Psoas muscle (tissue), 8 donors: ENCODE measurements around the gene GLB1L. TPM values are rescaled to one million over a fixed set of nuclear protein-coding genes. Genes with fewer than 3 reads are reported as not detected.

Source experiments
- ATAC-seq, 4 donors: fragments of 200-7000 bp; cut with Tn5 transposase; one replicate each; pipeline ENCODE4 v1.9.1; 2020; ENCODE audit warnings: moderate library complexity in 3 of 4, mild to moderate bottlenecking in 2 of 4
- DNase-seq, 2 donors: peaks; one replicate each; pipeline ENCODE4 v3.0.0-alpha.2; 2020
- H3K27ac ChIP-seq: fragments of 200-600 bp; one replicate; pipeline ENCODE4 v1.8.0; 2022
- H3K27me3 ChIP-seq, 3 donors: fragments of 200-600 bp in 1 of 3; one replicate each; pipeline versions ENCODE4 v1.6.1 to v1.8.0; 2013 to 2022; ENCODE audit warnings: low read length in 2 of 3, mild to moderate bottlenecking in 2 of 3, moderate library complexity in 1 of 3; ENCODE audit not compliant: insufficient read depth in 3 of 3
- H3K36me3 ChIP-seq, 2 donors: fragments of 200-600 bp in 1 of 2; one replicate each; pipeline versions ENCODE4 v1.6.1 to v1.8.0; 2013 to 2022; ENCODE audit warnings: low read depth in 1 of 2, mild to moderate bottlenecking in 1 of 2, moderate library complexity in 1 of 2; ENCODE audit not compliant: insufficient read depth in 1 of 2
- H3K4me1 ChIP-seq: fragments of 200-600 bp; one replicate; pipeline ENCODE4 v1.8.0; 2022
- H3K4me3 ChIP-seq: fragments of 200-600 bp; one replicate; pipeline ENCODE4 v1.8.0; 2022; ENCODE audit warnings: mild to moderate bottlenecking
- H3K9me3 ChIP-seq: fragments of 200-600 bp; one replicate; pipeline ENCODE4 v1.8.0; 2022
- CTCF ChIP-seq: fragments of 200-600 bp; IDR thresholded peaks from one replicate; pipeline ENCODE4 v1.8.0; 2022; ENCODE audit warnings: antibody characterized with exemption
- WGBS, 3 donors: extraction: QIAGEN DNeasy Blood & Tissue Kit; methylation state at CpG; one replicate each; pipeline versions ENCODE4 v1.1.6 to v1.1.7; 2013; 5-methylcytosine and 5-hydroxymethylcytosine counted together
- intact Hi-C, 2 donors: fragments of 100-400 bp; cut with DNase I; formaldehyde crosslinking; loops; one replicate each; pipeline versions ENCODE4 v1.11.0 to v1.14.2; 2022
- polyA plus RNA-seq, 3 donors: library from polyadenylated mRNA; stranded (reverse); fragments of 200-250 nt; gene quantifications; one replicate each; pipeline ENCODE4 v1.2.3, GENCODE V29; 2013
- total RNA-seq, 4 donors: library from RNA; stranded (reverse); fragmentation: NEBNext Ultra II Directional in 2 of 4; extraction: Animal tissue kit (Norgen Biotek cat#: 25700) in 2 of 4; gene quantifications; one replicate each; pipeline versions ENCODE4 v1.2.1 to v1.2.4, GENCODE V29; 2021 to 2023
- donor health status: healthy with polysubstance abuse.
- donor health status: DM: no; HTN: no; CAD: no; lungs with moderate emphysema.
- donor health status: Bipolar disorder and iron deficiency.
- donor health status: healthy.
- donor health status: DM: yes; HTN: yes; CAD: no.
- donor health status: DM: no; HTN: no; CAD: no.
- donor health status: DM: no; HTN: no; CAD: no.
- donor health status: DM: yes; HTN: yes; CAD: no.

Gene GLB1L
- total and polyA plus RNA-seq, 7 donors: 0.55 to 3.7 (median 0.90) TPM

GRCh38 chr2:219218732-219219701 lies 26.2 kb downstream of the GLB1L start, which contains the start of gene ABCB6:
Gene ABCB6 (minus strand): TSS chr2:219218958. CDS start chr2:219218673, 285 bp downstream.
- intact Hi-C loops: loop anchor here in 1 of 2 donors (5.0 kb wide), 1 partner anchor 42 kb away; the partner anchor contains the start of genes CNPPD1 and RETREG2
- H3K9me3 ChIP-seq: no peaks in the 10 kb centered on the region
- no peak for TF ChIP-seq CTCF
- ATAC-seq (peak; percentile 87 to 88 (median 87)), DNase-seq (peak; percentile 99)
- H3K36me3 ChIP-seq: peaks cover 6 to 76% of the 10 kb centered on the region in 2 donors
- 5 to 8% (median 6%) methylated on average over 61 to 71 of the region's 71 CpGs for WGBS, 3 donors
- H3K27ac ChIP-seq: peak within 1 kb of the TSS; percentile 92
- peaks cover 24% of the 10 kb centered on the region for H3K4me1 ChIP-seq
- peak within 1 kb of the TSS; percentile 69 for H3K4me3 ChIP-seq
- H3K27me3 ChIP-seq: no peaks in the 10 kb centered on the region

GRCh38 chr2:219218217-219218731 lies 27.0 kb downstream of the GLB1L start:
- H3K4me1 ChIP-seq: peaks cover 24% of the 10 kb centered on the region
- intact Hi-C loops: loop anchor here in 1 of 2 donors (5.0 kb wide), 1 partner anchor 41 kb away; the partner anchor contains the start of genes CNPPD1 and RETREG2
- TF ChIP-seq CTCF: no peak
- peaks cover 6 to 76% of the 10 kb centered on the region in 2 donors for H3K36me3 ChIP-seq
- H3K4me3 ChIP-seq: peak overlapping the region; percentile 69
- H3K27me3 ChIP-seq: no peaks in the 10 kb centered on the region
- peak; percentile 75 to 88 for DNase-seq
- H3K9me3 ChIP-seq: no peaks in the 10 kb centered on the region
- WGBS, 3 donors: 0 to 1% (median 1%) methylated on average over 32 to 37 of the region's 37 CpGs
- peak; percentile 65 to 78 (median 73) for ATAC-seq
- H3K27ac ChIP-seq: peak overlapping the region; percentile 92

- Histone ChIP-seq H3K27ac (peak overlapping the region; percentile 92), H3K27me3 (no peaks in the 10 kb centered on the region), H3K36me3 (peaks cover 6 to 75% of the 10 kb centered on the region in 2 donors), H3K4me3 (peak overlapping the region; percentile 69), H3K4me1 (peaks cover 24% of the 10 kb centered on the region), H3K9me3 (no peaks in the 10 kb centered on the region)
- intact Hi-C loops: loop anchor here in 1 of 2 donors (5.0 kb wide), 1 partner anchor 39 kb away; the partner anchor contains the start of genes CNPPD1 and RETREG2
- TF ChIP-seq CTCF: no peak
- DNase-seq (no peak), ATAC-seq (no peak)
- 84 to 91% (median 86%) methylated on average over 6 of the region's 6 CpGs for WGBS, 3 donors
These were observed 28.7 kb downstream of the GLB1L start for GRCh38 chr2:219216535-219216915.

DNA sequence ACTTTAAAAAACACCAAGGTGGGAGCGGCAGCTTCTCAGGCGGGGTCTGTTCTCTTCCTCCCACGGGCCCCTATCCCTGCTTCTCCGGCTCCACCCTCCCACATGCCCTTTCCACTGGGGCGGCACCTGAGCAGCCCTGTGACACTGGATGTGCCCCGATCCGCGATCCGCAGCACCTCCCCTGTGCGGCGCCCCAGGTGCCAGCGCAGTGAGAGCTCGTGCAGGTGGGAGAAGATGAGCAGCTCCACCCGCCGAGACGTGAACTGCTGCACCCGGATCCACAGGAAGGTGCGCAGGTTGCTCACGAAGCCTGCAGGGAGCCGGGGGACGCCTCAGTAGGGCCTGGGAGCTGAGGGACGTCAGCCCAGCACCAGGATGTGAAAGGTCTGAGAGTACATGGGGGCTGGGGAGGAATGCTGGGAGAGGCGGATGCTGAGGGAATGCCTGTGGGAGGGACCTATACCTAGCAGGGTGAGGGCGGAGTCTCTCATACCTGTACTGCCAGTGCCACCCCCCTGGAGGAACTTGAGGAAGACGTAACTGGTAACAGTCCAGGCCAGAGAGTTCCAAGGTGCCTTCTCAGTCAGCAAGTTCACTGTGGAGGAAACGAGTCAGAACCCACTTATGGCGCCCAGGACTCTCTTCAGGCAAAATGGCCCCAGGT lies 29.2 kb downstream of the GLB1L start:
- peaks cover 2 to 75% of the 10 kb centered on the region in 2 donors for H3K36me3 ChIP-seq
- 91 to 93% (median 92%) methylated on average over 27 of the region's 27 CpGs for WGBS, 3 donors

More for the DNA sequence above, 29.2 kb downstream of the GLB1L start:
- Histone ChIP-seq H3K4me3 (no peak overlapping the region), H3K9me3 (no peaks in the 10 kb centered on the region), H3K27ac (peak overlapping the region; percentile 92), H3K27me3 (no peaks in the 10 kb centered on the region), H3K4me1 (peaks cover 24% of the 10 kb centered on the region)
- DNase-seq: no peak
- no peak for TF ChIP-seq CTCF
- no peak for ATAC-seq
- intact Hi-C loops: loop anchor here in 1 of 2 donors (5.0 kb wide), 1 partner anchor 39 kb away; the partner anchor contains the start of genes CNPPD1 and RETREG2
